GM10847 (cell line): ENCODE data around the gene TXNRD1.

Experiments
- POLR2A ChIP-seq: IDR thresholded peaks from 2 replicates; pipeline ENCODE4 v1.6.1; 2011; ENCODE audit not compliant: insufficient read length; ENCODE audit errors: extremely low read depth

TXNRD1 gene

GRCh38 chr12:104187446-104188155, 28.0 kb upstream of the TXNRD1 start:
- TF ChIP-seq POLR2A = no peak

GRCh38 chr12:104188534-104188933, 27.0 kb upstream of the TXNRD1 start:
- TF ChIP-seq POLR2A = no peak

- no peak for TF ChIP-seq POLR2A
These were observed 25.5 kb upstream of the TXNRD1 start for GRCh38 chr12:104189915-104190555.

- no peak for TF ChIP-seq POLR2A
These were observed 24.9 kb upstream of the TXNRD1 start for GRCh38 chr12:104190641-104191176.

- no peak for TF ChIP-seq POLR2A
These were observed 18.3 kb upstream of the TXNRD1 start for GRCh38 chr12:104197264-104197663.

GRCh38 chr12:104199964-104200363, 15.6 kb upstream of the TXNRD1 start:
- TF ChIP-seq POLR2A = no peak

GRCh38 chr12:104201238-104202001, 14.2 kb upstream of the TXNRD1 start:
- TF ChIP-seq POLR2A = no peak

- TF ChIP-seq POLR2A = no peak
These were observed 10.7 kb upstream of the TXNRD1 start for GRCh38 chr12:104204690-104205480.

- no peak for TF ChIP-seq POLR2A
These were observed 8.0 kb upstream of the TXNRD1 start for GRCh38 chr12:104207416-104208205.

GRCh38 chr12:104212516-104212915, 3.1 kb upstream of the TXNRD1 start:
- TF ChIP-seq POLR2A = no peak

- TF ChIP-seq POLR2A = no peak
These were observed 1.6 kb upstream of the TXNRD1 start for GRCh38 chr12:104213952-104214351.

- no peak for TF ChIP-seq POLR2A
These were observed 944 bp downstream of the TXNRD1 start for GRCh38 chr12:104216521-104216924.

- no peak for TF ChIP-seq POLR2A
These were observed 3.4 kb downstream of the TXNRD1 start for GRCh38 chr12:104218935-104219334.

GRCh38 chr12:104219361-104219892, 3.8 kb downstream of the TXNRD1 start:
- no peak for TF ChIP-seq POLR2A
